ENCODE results near the gene KHDC1. TPM values are rescaled to one million over a fixed set of nuclear protein-coding genes. Genes with fewer than 3 reads are reported as not detected.

KHDC1 gene
- total RNA-seq, 1 donor from 2014 or later = 10.2 TPM

GRCh38 chr6:73302339-73302738 lies 39.3 kb upstream of the KHDC1 start:
- peaks cover 33% of the 10 kb centered on the region for H3K36me3 Mint-ChIP-seq
- H3K27me3 Mint-ChIP-seq (ENCODE audit: low read depth) = no peaks in the 10 kb centered on the region
- DNase-seq (ENCODE audit: low spot score in 2 of 2, unreplicated experiment in 2 of 2) = no peak
- peaks cover 8% of the 10 kb centered on the region for H3K9me3 Mint-ChIP-seq
- no peak overlapping the region for H3K27ac Mint-ChIP-seq
- H3K4me1 Mint-ChIP-seq = peaks cover 11% of the 10 kb centered on the region
- TF ChIP-seq, protein P1, sequence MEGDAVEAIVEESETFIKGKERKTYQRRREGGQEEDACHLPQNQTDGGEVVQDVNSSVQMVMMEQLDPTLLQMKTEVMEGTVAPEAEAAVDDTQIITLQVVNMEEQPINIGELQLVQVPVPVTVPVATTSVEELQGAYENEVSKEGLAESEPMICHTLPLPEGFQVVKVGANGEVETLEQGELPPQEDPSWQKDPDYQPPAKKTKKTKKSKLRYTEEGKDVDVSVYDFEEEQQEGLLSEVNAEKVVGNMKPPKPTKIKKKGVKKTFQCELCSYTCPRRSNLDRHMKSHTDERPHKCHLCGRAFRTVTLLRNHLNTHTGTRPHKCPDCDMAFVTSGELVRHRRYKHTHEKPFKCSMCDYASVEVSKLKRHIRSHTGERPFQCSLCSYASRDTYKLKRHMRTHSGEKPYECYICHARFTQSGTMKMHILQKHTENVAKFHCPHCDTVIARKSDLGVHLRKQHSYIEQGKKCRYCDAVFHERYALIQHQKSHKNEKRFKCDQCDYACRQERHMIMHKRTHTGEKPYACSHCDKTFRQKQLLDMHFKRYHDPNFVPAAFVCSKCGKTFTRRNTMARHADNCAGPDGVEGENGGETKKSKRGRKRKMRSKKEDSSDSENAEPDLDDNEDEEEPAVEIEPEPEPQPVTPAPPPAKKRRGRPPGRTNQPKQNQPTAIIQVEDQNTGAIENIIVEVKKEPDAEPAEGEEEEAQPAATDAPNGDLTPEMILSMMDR (IDR thresholded peaks at IDR 0.05; ENCODE audit: unreplicated experiment) = no peak
- H3K4me3 Mint-ChIP-seq = no peak overlapping the region

- Mint-ChIP-seq H3K36me3 (peaks cover 35% of the 10 kb centered on the region), H3K4me1 (no peaks in the 10 kb centered on the region), H3K4me3 (no peak overlapping the region), H3K27me3 (ENCODE audit: low read depth) (no peaks in the 10 kb centered on the region), H3K9me3 (peaks cover 11% of the 10 kb centered on the region), H3K27ac (no peak overlapping the region)
- DNase-seq (ENCODE audit: low spot score in 2 of 2, unreplicated experiment in 2 of 2) = no peak
- TF ChIP-seq, protein P1 (IDR thresholded peaks at IDR 0.05; ENCODE audit: unreplicated experiment) = no peak
These were observed 36.4 kb upstream of the KHDC1 start for GRCh38 chr6:73299151-73299971.

DNA sequence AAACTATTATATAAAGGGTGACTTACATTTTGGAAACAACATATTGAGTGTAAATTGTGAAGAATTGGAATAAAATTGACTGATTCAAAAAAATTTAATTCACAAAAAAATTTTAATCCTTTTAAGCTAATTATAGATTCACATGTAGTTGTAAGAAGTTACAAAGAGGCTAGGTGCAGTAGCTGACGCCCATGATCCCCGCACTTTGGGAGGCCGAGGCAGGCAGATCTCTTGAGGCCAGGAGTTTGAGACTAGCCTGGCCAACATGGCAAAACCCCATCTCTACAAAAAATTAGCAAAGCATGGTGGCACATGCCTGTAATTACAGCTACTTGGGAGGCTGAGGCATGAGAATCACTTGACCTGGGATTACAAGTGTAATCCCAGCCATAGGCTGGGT lies 30.3 kb upstream of the KHDC1 start:
- Mint-ChIP-seq H3K4me3 (no peak overlapping the region), H3K36me3 (peaks cover 32% of the 10 kb centered on the region), H3K4me1 (no peaks in the 10 kb centered on the region), H3K9me3 (peaks cover 3% of the 10 kb centered on the region), H3K27me3 (ENCODE audit: low read depth) (no peaks in the 10 kb centered on the region), H3K27ac (no peak overlapping the region)
- no peak for DNase-seq (ENCODE audit: low spot score in 2 of 2, unreplicated experiment in 2 of 2)
- TF ChIP-seq, protein P1 (IDR thresholded peaks at IDR 0.05; ENCODE audit: unreplicated experiment) = no peak

- Mint-ChIP-seq H3K4me1 (no peaks in the 10 kb centered on the region), H3K27me3 (ENCODE audit: low read depth) (no peaks in the 10 kb centered on the region), H3K27ac (no peak overlapping the region), H3K4me3 (no peak overlapping the region), H3K36me3 (peaks cover 25% of the 10 kb centered on the region), H3K9me3 (peaks cover 3% of the 10 kb centered on the region)
- no peak for DNase-seq (ENCODE audit: low spot score in 2 of 2, unreplicated experiment in 2 of 2)
- TF ChIP-seq, protein P1 (IDR thresholded peaks at IDR 0.05; ENCODE audit: unreplicated experiment) = no peak
These were observed 27.4 kb upstream of the KHDC1 start for GRCh38 chr6:73290435-73290834.

GRCh38 chr6:73286752-73287151 lies 23.8 kb upstream of the KHDC1 start:
- Mint-ChIP-seq H3K9me3 (no peaks in the 10 kb centered on the region), H3K36me3 (peaks cover 11% of the 10 kb centered on the region), H3K4me1 (peaks cover 16% of the 10 kb centered on the region), H3K27ac (peak overlapping the region; percentile 25), H3K27me3 (ENCODE audit: low read depth) (no peaks in the 10 kb centered on the region), H3K4me3 (no peak overlapping the region)
- TF ChIP-seq, protein P1 (IDR thresholded peaks at IDR 0.05; ENCODE audit: unreplicated experiment) = no peak
- no peak for DNase-seq (ENCODE audit: low spot score in 2 of 2, unreplicated experiment in 2 of 2)
